ENCODE data around the gene DMXL2.
A peak's percentile ranks its signal among the peaks of the same experiment; 100 is the strongest.
"Not testable (repeated sequence)": the region's sequence is repeated elsewhere in the genome, so short reads cannot be mapped to it uniquely, and the experiment has no call there.

The DMXL2 gene

GRCh38 chr15:51621155-51621765, 1.3 kb downstream of the DMXL2 start:
- DNase-seq: peak in 1 of 3 donors; percentile 23

- DNase-seq: peak; percentile 44 to 64 (median 46)
Measured at GRCh38 chr15:51620641-51621040, 1.9 kb downstream of the DMXL2 start.

DNA sequence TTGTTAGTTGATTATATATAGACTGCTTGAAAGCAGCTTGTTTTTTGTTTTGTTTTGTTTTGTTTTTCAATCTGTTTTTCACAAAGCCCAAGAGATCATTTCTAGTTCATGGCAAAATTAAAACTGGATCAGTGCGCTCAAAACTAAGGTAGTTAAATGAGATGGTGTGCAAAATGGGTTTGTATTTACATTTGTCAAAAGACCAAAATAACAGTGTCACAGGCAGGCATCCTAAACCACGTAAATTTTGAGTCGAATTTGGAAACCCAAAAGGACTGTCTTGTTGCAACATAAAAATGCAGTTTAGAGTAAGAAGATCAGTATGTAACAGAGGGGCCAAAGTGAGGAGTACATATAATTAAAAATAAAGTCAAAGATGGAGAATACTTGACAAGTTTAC, 2.4 kb downstream of the DMXL2 start:
- peak in 2 of 3 donors; percentile 26 to 40 for DNase-seq

DNA sequence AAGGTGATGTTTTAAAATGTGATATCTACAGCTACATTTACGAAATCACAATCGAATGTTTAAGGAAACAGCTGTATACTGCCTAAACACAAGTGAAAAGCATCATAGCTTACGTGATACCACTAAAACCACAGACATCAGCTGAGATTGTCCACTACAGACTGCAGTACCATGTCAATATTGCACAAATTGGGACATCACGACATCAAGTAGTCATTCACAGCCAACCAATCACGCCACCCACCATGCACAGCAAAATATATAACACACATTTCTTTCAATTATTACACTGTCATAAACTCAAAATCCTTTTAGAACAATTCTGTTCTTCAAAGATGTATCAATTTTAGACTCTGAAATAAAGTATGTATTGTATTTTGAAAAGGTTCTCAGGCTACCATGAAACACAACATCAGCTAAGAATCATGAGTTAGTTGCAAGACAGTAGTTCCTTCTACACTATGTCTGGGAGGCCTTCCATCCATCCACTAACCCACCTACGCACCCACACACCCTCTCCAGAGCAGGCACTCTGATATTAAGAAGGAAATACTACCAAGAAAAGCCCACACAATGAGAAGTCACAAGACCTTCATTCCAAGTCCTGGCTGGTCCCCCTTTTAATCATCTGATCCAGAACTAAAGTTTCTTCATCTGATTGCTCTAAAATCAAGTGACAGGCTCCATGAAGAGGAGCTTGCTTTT, 3.1 kb downstream of the DMXL2 start:
- DNase-seq: peak; percentile 86 to 93 (median 91)

- DNase-seq: peak in 1 of 3 donors; percentile 21
Measured at GRCh38 chr15:51617886-51618285, 4.7 kb downstream of the DMXL2 start.

GRCh38 chr15:51613951-51614350, 8.6 kb downstream of the DMXL2 start:
- DNase-seq: no peak

DNA sequence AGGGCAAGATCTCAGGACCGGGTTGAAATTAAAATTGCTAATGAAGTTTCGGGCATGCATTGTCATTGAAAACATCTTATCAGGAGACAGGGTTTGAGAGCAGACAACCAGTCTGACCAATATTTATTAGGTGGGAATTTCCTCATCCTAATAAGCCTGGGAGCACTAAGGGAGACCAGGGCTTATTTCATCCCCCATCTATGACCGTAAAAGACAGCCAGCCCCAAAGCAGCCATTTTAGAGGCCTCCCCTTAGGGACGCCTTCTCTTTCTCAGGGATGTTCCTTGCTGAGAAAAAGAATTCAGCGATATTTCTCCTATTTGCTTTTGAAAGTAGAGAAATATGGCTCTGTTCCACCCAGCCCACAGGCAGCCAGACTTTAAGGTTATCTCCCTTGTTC, 9.9 kb downstream of the DMXL2 start:
- not testable (repeated sequence) for DNase-seq

DNA sequence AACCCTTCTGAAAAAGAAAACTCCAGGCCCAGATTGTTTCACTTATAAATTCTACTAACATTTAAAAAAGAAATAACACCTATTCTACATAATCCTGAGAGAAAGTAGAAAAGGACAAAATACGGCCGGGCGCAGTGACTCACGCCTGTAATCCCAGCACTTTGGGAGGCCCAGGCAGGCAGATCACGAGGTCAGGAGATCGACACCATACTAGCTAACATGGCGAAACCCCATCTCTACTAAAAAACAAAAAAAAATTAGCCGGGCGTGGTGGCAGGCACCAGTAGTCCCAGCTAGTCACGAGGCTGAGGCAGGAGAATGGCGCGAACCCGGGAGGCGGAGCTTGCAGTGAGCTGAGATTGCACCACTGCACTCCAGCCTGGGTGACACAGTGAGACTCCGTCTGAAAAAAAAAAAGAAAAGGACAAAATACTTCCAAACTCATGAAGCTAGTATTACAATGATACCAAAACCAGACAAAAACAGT, 19.1 kb downstream of the DMXL2 start:
- DNase-seq: not testable (repeated sequence)

GRCh38 chr15:51603002-51603401, 19.6 kb downstream of the DMXL2 start:
- no peak for DNase-seq

DNA sequence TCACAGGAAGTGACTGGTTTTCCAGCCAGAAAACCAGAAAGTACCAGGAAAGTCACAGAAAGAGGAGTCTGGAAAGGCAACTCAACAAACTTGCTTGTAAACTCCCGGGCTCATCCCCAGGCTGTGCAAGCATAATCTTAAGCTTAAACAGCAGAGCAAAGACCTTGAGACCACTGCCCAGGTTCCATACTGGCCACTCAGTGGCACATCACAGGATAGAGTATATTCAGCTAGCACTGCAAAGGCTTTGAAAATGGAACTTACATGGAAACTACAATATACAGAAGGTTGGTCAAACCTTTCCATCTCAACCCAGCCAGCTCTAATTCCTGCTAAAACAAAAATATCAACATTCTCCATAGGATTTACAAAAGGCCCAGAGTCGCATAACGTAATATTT, 20.1 kb downstream of the DMXL2 start:
- no peak for DNase-seq

DNA sequence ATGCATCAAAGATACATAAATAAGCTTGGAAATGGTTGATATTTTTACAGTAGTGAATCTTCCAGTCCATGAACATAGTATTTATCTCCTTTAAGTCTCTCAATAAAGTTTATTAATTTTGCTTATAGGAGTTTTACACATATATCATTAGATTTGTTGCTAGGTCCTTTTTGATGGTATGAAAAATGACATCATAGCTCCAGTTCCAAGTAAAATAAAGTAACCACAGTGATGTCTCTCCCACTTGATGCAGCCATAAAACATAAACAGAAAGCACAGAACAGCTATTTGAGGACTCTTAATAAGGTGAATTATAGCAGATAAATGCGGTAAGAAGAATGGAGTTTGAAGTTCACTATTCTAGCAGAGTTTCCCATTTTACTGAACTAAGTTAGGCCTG, 20.8 kb downstream of the DMXL2 start:
- no peak for DNase-seq

GRCh38 chr15:51600114-51600513, 22.5 kb downstream of the DMXL2 start:
- DNase-seq: peak in 1 of 3 donors; percentile 54

- peak; percentile 31 to 56 (median 44) for DNase-seq
Measured at GRCh38 chr15:51589881-51590568, 32.5 kb downstream of the DMXL2 start.

DNA sequence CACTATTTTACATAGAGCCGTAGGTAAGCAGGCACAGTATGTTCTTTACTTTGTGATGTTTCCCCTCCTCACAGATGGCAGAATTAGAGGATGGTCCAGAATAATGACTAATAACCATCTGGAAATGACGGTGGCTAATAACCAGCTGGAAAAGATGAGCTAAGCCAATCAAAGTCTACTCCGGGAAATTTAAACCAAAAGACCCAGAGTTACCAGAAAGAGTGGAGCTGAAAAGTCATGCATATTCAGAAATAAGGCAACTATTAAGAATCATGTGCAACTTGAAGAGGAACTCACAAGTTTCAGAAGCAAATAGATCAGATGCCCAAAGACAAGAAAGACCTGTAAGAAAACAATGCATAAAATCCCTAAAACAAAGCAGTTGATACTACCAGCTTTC, 33.6 kb downstream of the DMXL2 start:
- peak; percentile 74 to 91 (median 84) for DNase-seq

- DNase-seq: peak; percentile 76 to 98 (median 97)
Measured at GRCh38 chr15:51585986-51586385, 36.6 kb downstream of the DMXL2 start.

GRCh38 chr15:51580982-51581381, 41.6 kb downstream of the DMXL2 start:
- DNase-seq: no peak

DNA sequence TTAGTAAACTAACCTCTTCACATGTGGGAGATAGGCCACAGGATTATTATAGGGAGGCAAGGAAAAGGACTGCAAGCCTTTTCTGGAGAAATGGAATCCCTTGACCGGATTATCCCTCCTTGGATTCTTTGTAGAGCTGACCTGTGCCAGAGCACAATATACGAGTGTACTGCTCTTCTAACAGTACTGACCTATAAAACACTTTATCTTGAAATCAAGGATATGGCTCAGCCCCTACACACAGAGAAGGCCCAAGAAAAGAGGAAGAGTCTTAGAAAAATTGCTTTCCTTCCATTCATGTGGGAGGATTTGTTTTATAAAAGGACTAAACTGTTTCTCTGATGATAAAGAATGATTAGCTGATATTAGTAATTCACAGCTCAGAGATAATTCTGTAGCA, 42.2 kb downstream of the DMXL2 start:
- peak; percentile 32 to 65 (median 62) for DNase-seq

GRCh38 chr15:51579012-51579411, 43.6 kb downstream of the DMXL2 start:
- no peak for DNase-seq

DNA sequence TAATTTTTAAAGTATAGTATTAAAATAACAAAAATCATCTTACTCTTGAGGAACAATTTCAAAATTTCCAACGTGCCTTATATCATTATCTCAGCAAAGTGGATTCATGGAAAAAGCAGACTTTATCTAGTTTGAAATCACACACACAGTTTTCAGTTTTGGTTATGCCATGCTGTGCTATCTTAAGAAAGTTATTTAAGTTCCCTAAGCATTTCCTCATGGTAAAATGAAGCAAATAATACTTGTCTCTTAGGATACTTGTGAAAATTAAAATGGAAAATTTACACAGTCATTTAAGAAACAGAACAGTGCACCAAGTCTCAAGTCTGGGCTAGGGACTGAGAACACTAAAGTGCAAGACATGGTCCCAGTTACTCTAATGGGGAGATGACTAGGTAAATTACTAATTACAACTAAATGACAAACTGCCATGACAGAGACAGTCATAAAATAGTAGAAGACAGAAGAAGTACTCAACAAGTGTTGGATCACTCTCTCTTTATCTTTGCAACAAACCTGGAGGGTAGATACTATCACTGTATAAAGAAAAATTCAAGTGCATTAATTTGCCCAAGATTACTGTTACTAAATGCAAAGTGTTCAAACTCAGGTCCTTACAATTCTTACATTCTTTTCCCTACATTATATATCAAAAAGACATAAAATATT, 44.8 kb downstream of the DMXL2 start:
- peak; percentile 27 to 70 (median 46) for DNase-seq

GRCh38 chr15:51576911-51577500, 45.6 kb downstream of the DMXL2 start:
- DNase-seq: peak; percentile 76 to 98 (median 96)

- DNase-seq: peak; percentile 26 to 71 (median 60)
Measured at GRCh38 chr15:51576286-51576850, 46.2 kb downstream of the DMXL2 start.

DNA sequence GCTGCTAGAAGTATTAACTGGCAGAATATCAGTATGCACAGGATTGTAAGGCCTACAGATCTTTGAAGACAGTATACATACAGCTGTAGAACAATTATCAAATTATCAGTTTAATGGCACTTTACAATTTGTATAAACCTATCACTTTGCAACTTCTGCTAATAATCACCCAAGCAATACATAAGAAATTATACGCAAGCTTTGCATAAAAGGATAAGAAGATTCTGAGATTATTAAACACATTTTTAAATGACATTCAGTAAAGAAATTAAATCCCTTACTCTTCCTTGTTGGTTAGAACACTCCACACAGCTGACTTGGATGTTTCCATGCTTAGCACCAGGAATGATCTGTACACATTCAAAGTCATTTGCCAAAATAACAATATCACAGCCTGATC, 46.8 kb downstream of the DMXL2 start:
- DNase-seq: no peak

All from suppressor macrophage treated with lipopolysaccharide for 1 hour (primary cell).